HK-2 (cell line): Measurements from ENCODE around the gene KRTAP5-5.
"Not testable (repeated sequence)": the region's sequence is repeated elsewhere in the genome, so short reads cannot be mapped to it uniquely, and the experiment has no call there.

ENCODE experiments used
- DNase-seq: peaks from one replicate; pipeline ENCODE4 v3.0.0-alpha.2; 2018; ENCODE audit not compliant: unreplicated experiment

KRTAP5-5 gene

GRCh38 chr11:1642288-1643145 lies 12.9 kb downstream of the KRTAP5-5 start:
- DNase-seq = no peak

GRCh38 chr11:1643146-1643690 lies 13.6 kb downstream of the KRTAP5-5 start:
- DNase-seq = no peak

GRCh38 chr11:1644601-1645356 lies 15.2 kb downstream of the KRTAP5-5 start:
- no peak for DNase-seq

GRCh38 chr11:1645357-1645821 lies 15.8 kb downstream of the KRTAP5-5 start:
- DNase-seq = no peak

GRCh38 chr11:1646540-1646939 lies 17.0 kb downstream of the KRTAP5-5 start:
- DNase-seq = not testable (repeated sequence)

GRCh38 chr11:1647901-1648652 lies 18.5 kb downstream of the KRTAP5-5 start:
- DNase-seq = no peak

GRCh38 chr11:1648653-1649420 lies 19.3 kb downstream of the KRTAP5-5 start:
- no peak for DNase-seq

- DNase-seq = no peak
These were observed 20.7 kb downstream of the KRTAP5-5 start for GRCh38 chr11:1650034-1650917.

- no peak for DNase-seq
These were observed 21.3 kb downstream of the KRTAP5-5 start for GRCh38 chr11:1650918-1651262.

GRCh38 chr11:1651411-1651980 lies 21.9 kb downstream of the KRTAP5-5 start:
- no peak for DNase-seq

GRCh38 chr11:1652026-1652425 lies 22.5 kb downstream of the KRTAP5-5 start:
- DNase-seq = no peak

- no peak for DNase-seq
These were observed 22.8 kb downstream of the KRTAP5-5 start for GRCh38 chr11:1652442-1652770.

- peak; percentile 61 for DNase-seq
These were observed 23.4 kb downstream of the KRTAP5-5 start for GRCh38 chr11:1652771-1653540.

GRCh38 chr11:1653541-1654387 lies 24.2 kb downstream of the KRTAP5-5 start:
- no peak for DNase-seq

- DNase-seq = no peak
These were observed 25.0 kb downstream of the KRTAP5-5 start for GRCh38 chr11:1654388-1655167.

GRCh38 chr11:1655168-1656060 lies 25.8 kb downstream of the KRTAP5-5 start:
- DNase-seq = no peak
